Stimulated activated CD4-positive, alpha-beta T cell treated with anti-CD3 and anti-CD28 coated beads, TNF-alpha, amount 100 ng/mL, for 48 hours (primary cell): ENCODE data around the gene KRTAP10-11.
"Not testable (repeated sequence)": the region's sequence is repeated elsewhere in the genome, so short reads cannot be mapped to it uniquely, and the experiment has no call there.

Source experiments
- DNase-seq, 3 donors: peaks; one replicate each; pipeline ENCODE4 v3.0.0-alpha.2; 2020; ENCODE audit warnings: low read depth in 3 of 3

KRTAP10-11 gene

DNA sequence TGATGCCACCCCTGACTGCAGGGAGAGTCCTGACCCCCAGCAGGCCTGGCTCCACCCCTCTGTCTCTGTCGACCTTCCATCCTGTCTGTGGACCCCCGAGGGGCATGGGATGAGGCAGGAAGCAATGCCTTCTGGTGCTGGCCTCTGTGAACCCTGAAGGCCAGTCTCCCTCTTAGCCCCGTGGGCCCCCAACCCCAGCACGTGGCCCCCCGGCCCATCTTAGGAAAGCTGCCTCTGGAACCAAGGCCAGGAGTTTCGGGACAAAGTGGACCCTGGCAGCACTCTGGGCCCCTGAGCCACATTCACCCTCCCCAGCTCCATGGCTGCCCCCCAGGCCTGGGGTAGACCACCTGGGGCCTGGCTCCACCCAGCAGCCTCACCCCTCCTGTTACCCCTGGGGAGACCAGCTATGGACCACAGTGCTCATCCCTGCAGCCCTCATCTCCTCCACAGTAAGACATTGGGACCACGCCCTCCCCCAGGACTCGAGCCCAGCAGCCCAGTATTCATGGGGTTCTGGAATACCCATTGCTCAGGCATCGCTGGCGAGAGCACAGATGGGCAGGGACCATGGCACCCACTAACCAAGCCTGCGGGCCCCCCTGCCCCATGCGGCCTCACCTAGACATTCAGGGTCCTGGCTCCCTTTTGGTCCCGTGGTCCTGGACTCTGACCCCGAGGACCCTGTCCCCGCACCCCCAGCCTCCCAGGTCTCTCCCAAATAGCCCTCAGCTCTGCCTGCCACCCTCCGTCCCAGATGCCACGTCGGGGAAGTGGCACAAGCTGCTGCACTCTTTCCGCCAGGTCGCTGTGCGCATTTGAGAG lies 7.5 kb upstream of the KRTAP10-11 start:
- not testable (repeated sequence) for DNase-seq

DNA sequence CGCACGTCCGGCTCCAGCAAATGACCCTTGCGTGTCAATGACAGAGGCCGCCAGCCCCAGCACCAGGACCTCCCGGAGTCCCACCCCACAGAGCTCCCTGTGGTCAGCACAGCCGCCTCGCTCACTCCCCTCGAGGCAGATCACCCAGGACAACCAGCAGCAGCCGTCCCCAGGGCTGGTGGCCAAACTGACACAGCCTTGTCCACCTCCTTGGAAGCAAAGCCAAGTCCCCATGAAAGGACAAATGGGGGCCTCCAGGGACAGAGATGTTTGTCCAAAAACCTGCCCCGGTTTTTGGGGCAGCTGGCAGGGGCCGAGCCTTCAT lies 6.9 kb upstream of the KRTAP10-11 start:
- DNase-seq = no peak

DNA sequence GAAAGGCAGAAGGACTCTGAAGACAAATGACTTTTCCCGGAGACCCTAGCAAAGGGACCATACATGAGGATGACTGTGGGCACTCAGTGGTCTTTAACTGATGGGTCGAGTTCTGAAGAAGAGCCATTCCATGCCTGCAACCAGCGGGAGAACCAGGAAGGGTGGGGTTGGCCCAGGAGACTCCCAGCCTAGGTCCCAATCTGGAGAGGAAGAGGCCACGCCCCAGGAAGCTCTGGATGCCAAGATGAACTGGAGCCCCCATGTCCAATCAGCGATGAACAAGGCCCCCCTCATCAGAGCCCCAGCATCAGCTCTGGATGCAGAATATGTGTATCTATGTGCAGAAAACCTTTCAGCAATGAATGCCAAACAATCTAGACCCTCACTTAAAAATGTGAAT lies 5.5 kb upstream of the KRTAP10-11 start:
- no peak for DNase-seq

DNA sequence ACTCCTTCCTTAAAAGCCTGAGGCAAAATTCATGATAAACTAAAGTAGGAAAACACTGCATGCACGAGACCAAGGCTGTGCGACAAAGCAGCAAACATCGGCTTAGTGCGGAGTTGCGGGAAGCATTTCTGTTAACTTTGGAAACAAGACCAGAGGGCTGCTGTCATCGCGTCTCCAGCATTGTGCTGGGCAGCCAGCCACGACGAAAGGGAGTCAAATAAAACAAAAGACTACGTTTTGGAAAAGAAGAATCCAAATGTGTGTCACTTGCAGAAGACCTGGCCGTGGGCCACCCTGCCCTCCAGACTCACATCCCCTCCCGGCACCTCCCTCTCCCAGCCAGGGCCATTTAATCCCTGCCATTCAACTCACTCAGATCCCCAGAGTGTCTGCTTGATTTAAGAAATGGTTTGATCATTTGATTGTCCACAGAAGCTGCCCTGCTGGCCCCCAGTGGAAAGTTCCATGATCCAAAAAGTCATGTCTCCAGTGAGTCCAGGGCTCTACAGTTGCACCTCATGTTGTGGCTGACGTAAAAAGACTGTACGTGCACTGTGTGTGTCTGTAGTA lies 2.4 kb upstream of the KRTAP10-11 start:
- no peak for DNase-seq

DNA sequence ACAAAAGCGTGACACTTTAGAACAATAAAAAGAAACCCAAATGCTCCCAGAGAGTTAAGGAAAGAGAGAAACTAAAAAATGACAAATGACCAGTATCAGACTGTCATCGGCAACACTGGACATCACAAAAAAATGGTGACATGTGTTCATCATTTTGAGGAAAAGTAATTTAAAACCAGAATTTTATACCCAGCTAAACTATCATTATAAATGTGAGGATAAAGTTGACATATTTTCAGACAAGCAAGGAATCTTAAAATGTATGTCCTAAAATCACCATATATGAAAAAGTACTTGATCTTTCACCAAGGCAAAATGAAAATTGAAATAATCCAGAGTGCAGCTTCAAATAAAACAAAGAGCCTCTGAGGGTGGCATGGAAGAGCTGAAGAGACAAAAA lies 1.3 kb upstream of the KRTAP10-11 start:
- no peak for DNase-seq

DNA sequence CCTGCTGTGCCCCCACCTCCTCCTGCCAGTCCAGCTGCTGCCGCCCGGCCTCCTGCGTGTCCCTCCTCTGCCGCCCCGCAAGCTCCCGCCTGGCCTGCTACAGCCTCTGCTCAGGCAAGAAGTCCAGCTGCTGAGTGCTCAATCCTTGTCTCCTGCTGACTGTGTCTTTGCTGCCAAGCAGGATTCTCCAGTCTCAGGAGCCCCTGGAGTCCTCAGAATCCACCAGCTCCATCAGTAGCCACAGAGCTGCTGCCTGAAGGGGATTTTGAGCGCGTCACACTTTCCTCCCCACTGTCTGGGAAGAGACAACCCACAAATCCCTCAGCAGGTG lies 973 bp downstream of the KRTAP10-11 start:
- DNase-seq = no peak

DNA sequence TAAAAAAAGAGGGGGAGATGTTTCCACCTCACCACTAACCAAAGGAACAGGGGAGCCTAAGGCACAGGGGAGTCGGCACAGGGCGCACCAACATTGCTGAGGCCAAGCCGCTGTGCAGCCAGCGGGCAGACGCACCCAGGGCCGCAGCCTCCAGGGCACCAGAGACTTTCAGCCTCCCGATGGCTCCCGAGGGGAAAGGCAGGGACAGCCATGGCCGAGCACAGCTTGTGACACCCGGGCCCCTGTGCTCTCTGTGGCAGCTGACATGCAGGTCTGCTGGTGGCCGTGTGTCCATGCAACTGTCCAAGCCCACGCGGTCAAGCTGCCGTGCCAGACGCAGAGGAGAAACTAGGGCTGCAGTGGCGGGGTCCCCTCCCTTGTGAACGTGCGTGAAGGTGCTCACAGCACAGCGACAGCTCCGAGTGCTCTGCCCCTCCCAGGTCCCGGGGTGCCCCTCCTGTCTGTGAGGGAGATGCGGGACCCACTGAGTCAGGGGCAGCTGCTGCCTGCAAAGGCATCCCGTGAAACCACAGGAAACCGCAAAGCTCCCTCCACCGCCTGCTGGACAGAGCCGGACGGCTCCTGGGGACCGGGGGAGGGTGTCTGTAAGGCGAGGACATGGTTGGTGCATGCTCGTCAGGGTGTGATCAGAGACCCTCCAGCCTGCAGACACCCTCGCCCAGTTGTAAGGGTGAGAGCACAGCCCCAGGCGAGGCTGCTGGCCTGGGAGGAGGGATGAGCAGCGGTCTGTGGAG lies 2.5 kb downstream of the KRTAP10-11 start:
- no peak for DNase-seq

DNA sequence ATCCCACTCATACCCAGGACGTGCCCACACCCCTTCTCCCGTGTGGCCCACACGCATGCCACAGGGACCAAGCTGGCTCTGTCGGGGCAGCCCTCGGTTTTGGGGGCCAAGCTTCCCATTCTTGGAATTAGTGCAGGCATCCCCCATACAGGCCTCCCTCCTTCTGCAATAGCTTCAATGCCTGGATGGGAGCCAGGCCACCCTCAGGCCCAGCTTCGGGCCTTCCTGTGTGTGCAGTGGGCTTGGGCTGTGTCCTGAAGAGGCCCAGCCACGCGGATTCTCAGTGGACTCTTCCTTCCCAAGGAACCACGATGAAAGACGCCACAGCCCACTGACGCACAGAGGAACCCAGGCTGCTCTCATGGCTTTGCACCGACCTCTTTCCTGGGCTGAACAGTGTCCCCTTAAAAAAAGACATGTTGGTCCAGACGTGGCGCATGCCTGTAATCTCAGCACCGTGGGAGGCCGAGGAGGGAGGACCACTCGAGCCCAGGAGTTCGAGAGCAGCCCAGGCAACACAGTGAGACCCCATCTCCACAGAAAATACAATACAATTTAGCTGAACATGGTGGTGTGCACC lies 3.4 kb downstream of the KRTAP10-11 start:
- DNase-seq = no peak

DNA sequence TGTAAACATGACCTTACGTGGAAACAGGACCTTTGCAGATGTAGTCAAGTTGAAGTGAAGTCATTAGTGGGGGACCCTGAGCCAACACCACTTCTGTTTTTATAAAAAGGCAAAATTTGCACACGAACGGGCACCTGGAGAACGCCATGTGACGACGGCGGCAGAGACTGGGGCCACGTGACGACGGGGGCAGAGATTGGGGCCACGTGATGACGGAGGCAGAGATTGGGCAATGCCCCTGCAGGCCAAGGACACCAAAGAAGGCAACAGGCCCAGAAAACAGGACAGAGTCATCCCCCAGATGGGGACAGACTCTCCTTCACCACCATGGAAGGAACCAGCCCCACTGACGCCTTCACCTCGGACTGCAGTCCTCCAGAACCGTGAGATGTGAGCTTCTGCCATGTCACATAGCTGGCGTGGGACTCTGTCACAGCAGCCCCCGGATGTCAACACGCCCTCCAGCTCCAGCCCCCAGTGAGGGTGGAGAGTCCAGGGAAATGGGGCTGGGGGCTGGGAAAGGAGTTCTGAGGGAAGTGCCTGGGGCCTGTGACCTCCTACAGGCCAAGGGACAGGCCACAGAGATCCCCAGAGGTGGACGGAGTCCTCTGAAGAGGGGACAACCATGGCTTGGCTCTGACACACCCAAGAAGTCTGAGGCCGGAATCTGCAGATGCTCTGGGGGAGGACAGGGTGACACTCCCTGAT lies 4.2 kb downstream of the KRTAP10-11 start:
- DNase-seq = no peak

DNA sequence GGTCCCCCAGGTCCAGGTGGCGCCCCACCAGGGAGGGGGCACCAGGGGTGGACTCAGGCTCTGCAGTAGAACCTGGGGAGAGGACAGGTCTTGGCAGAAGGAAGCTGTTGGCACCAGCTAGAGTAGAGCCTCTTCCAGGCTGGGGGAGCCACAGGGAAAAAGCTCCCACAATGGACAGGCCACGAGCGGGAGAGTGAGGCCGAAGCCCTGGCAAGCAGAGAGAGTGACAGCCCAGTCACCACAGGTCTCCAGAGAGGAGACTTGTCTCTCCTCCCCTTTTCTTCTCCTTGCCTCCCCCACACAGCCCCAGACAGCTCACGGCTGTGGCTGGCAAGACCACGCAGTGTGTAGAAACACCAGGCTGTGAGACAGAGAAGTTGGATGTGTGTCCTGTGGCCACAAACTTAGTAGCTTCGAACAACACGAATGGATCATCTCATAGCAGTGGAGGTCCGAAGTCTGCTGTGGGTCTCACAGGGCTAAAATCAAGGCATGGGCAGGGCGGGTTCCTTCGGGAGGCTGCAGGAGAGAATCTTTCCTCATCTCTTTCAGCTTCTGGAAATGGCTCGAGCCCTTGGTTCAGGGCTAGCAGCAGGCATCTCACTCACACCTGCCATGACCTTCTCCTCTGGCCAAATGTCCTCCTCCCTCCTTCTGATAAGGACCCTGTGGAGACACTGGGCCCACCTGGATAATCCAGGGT lies 4.9 kb downstream of the KRTAP10-11 start:
- DNase-seq = no peak

DNA sequence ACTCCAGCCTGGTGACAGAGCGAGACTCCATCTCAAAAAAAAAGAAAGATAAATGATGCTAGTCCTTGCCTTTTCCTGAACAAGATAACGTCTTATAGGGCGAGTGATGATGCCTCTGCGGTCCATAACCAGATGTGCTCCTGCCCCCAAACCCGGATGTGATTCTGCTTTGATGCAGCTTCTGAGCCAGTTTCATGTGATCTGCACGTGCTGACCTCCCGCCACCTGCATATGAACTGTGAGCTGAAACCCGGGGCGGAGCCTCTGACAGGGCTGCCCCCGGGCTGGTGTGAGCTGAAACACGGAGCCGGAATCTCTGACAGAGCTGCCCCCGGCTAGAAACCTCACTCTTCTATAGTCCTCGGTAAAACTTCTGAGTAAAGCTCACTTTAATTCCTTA lies 6.9 kb downstream of the KRTAP10-11 start:
- no peak for DNase-seq

DNA sequence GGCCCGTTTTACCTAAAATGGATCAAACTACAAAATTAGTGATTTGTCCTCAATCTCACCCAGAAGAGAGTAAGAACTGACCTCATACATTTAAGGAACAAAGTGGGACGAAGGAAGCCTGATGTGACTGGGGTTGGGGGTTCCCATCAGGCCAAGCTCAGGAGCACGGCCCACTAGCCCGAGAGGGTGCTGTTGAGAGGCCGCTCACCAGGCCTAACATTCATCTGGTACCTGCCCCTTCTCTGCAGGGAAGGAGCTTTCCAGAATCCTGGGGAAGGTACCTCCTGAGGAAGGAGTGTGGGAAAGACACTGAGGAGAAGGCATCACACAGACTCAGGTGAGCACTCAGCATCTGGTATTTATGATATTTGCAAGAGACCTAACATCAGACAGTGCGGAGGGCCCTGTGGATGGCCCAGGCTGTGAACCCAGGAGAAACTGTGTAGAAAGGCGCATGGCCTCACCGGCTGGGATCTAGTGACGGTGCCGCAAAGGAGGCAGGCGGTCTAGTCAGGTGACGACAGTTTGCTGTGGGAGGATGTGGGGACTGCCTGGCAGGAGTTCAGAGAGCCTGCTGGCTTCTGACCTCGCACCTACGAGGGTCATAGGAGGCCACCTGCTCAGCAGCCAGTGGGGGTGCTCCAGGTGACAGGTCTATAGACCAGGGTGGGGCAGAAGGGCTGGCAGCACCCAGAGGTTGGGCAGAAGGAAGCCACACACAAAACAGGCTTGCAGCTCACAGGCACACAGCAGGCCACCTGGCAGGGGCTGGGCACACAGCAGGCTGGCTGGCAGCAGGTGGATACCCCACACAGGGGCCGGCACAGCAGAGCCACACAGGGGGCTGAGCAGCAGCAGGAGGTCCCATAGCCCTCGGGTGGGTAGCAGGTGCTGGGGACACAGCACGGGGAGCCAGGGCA lies 7.7 kb downstream of the KRTAP10-11 start:
- no peak for DNase-seq

DNA sequence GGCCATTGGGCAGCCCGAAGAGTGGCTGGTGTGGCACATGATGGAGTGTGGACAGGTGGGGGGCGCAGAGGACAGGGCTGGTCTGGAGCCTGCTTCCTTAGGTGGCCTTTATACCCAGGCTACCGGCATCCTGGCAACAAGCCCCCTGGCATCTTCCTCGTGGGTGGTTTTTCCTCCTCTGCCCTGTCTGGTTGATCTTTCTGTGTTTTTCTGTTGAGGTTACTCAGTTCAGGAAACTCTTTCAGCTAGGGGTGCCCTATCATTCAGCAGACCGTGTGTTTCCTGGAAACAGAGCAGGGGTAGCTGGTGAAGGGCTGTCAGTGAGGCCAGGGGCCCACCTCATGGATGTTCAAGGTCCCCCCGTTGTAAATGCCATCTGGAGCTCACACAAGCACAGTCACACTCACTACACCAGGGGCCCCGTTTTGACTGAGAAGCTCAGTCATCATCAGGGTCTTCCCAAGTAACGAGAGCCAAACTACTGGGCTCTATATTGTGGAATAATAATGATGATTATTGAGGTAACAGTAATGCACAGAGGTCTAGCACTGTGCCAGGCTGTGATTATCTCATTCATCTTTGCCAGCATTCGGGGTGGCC lies 8.5 kb downstream of the KRTAP10-11 start, which contains the start of gene KRTAP12-4:
KRTAP12-4 (minus strand) TSS at position 84 of the 600 bp plus-strand sequence; CDS start at position 39, 45 bp downstream.
- DNase-seq = no peak

DNA sequence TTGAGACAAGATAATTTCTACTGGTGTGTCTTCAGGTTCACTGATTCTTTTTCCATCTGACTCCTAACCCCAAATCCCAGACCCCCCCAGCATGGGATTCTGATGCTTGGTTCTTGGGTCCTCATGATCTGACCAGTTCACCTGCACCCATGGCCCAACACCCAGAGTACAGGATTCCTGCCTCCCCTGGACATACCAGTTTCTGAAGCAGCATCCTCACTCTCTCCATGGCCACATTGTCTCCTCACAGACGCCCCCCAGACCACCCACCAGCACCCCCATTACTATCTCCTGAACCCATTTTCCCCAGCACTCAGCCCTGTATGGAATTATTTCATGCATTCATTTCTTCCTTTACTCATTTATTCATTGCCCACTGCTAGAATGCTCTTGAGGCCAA lies 10.7 kb downstream of the KRTAP10-11 start:
- DNase-seq = no peak

DNA sequence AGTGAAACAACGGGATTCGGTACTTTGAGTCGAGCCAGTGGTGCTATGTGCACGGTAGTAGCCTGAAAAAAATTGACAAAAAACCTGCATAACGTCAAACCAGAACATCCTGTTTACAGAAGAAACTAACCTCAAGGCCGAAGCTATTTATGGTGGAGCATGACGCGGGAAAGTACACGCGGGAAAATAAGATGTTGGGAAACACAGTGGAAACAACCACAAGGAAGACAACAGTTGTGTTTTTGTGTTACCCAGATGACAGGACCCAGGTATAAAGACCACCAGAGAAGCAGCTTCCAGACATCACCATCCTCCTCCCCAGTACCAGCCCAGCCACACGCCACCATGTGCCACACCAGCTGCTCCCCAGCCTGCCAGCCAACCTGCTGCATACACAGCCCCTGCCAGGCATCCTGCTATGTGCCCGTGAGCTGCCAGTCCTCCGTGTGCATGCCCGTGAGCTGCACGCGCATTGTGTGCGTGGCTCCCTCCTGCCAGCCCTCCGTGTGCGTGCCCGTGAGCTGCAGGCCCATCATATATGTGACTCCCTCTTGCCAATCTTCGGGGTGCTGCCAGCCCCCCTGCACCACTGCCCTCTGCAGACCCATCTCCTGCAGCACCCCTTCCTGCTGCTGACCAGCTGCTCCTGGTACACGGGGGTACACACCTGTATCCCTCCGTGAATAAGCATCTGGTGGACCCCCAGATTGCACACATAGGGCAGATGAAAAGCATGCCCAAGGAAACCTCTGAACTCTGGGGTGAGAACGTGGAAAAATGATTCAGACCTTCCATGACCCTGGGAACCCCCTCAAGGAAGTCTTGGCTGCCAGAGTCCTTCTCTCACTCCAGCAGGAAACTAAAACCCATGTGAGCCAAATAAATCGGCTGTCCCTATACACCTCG lies 11.7 kb downstream of the KRTAP10-11 start, which contains the start of gene KRTAP12-3:
KRTAP12-3 (plus strand) TSS at position 298 of the 906 bp plus-strand sequence; CDS start at position 346, 48 bp downstream.
- DNase-seq = no peak

DNA sequence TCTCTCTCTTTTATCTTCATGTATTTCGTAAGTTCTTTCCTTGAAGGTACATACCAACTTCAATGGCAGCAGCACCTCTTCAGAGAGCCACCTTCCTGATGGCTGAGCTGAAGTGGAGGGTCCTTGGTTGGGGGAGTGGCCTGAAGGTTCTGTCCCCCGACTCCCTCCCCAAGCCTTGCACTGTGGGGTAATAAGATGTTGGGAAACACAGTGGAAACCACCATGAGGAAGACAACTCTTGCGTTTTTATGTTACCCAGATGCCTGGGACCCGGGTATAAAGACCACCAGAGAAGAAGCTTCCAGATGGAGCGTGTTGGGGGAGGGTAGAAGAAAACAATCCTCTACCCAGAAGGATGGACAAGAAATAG lies 12.3 kb downstream of the KRTAP10-11 start:
- no peak for DNase-seq

DNA sequence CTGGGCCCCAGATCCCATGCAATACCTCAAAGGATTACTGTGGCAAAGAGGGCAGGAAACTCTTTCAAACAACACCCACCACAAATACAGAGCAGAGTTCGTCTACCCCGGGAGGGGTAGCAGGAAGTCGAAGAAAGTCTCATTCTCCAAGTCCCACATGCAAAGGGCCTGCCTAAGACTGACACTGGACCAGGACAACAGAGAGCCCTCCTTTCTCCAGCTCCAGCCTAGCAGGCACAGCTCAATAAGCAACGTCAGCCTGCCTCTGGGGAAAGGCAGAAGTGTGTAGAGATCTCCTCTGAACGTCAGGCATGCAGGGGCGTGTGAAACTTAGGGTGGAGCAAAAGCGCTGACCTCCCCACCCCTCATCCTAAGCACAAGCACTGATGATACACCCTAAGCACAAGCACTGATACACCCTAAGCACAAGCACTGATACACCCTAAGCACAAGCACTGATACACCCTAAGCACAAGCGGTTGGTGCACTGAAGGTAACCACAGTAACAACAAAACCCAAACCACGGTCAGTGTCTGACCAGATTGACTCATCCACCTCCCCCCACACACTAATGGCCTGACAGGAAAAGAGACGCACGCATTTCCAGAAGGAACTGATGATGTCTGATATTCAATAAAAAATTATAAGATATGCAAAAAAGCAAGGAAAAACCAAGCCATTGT lies 12.8 kb downstream of the KRTAP10-11 start:
- no peak for DNase-seq

DNA sequence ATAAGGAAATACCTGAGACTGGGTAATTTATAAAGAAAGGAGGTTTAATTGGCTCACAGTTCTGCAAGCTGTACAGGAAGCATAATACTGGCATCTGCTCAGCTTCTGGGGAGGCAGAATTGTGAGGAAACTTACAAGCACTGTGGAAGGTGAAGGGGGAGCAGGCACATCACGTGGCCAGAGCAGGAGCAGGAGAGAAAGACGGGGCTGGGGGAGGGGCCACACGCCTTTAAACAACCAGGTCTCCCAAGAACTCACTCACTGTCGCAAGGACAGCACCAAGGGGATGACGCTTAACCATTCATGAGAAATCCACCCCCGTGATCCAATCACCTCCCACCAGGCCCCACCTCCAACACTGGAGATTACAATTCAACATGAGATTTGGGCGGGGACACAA lies 15.4 kb downstream of the KRTAP10-11 start:
- DNase-seq = not testable (repeated sequence)
